Fibroblast of lung (primary cell): ENCODE measurements around the gene RANBP10. TPM values are rescaled to one million over a fixed set of nuclear protein-coding genes. Genes with fewer than 3 reads are reported as not detected.

Experiments used
- DNase-seq, 2 donors: peaks; one replicate each; pipeline versions ENCODE4 v3.0.0 to v3.0.0-alpha.2; 2010; ENCODE audit warnings: low read depth in 2 of 2
- H2AFZ ChIP-seq: 2 replicates; pipeline ENCODE4 v1.5.1; 2012; ENCODE audit warnings: low read length, control low read depth, inconsistent platforms
- H3K27ac ChIP-seq: 2 replicates; pipeline ENCODE4 v1.5.1; 2011; ENCODE audit warnings: low read length, control low read depth; ENCODE audit not compliant: insufficient read depth
- H3K27me3 ChIP-seq: 2 replicates; pipeline ENCODE4 v1.5.1; 2011; ENCODE audit warnings: mild to moderate bottlenecking, low read length; ENCODE audit not compliant: control insufficient read depth, insufficient read depth
- H3K36me3 ChIP-seq: 2 replicates; pipeline ENCODE4 v1.5.1; 2011; ENCODE audit warnings: low read length; ENCODE audit not compliant: control insufficient read depth, insufficient read depth
- H3K4me1 ChIP-seq: 2 replicates; pipeline ENCODE4 v1.5.1; 2011; ENCODE audit warnings: low read length; ENCODE audit not compliant: control insufficient read depth, insufficient read depth; ENCODE audit errors: extremely low read depth
- H3K4me2 ChIP-seq: 2 replicates; pipeline ENCODE4 v1.5.1; 2011; ENCODE audit warnings: low read length, control low read depth; ENCODE audit not compliant: insufficient read depth; ENCODE audit errors: extremely low read depth
- H3K4me3 ChIP-seq, 4 experiments: fragments of 200-600 bp in 1 of 4; sonication (generic) in 1 of 4; replicated peaks in 1 of 4; 2 replicates each; pipeline ENCODE4 v1.5.1; 2011 to 2016; ENCODE audit warnings: low read length in 4 of 4, low read depth in 3 of 4, mild to moderate bottlenecking in 3 of 4, control low read depth in 2 of 4, inconsistent platforms in 1 of 4, mixed read lengths in 1 of 4; ENCODE audit not compliant: insufficient read depth in 1 of 4; ENCODE audit errors: control extremely low read depth in 1 of 4
- H3K79me2 ChIP-seq: 2 replicates; pipeline ENCODE4 v1.5.1; 2012; ENCODE audit warnings: mild to moderate bottlenecking, low read length, inconsistent platforms; ENCODE audit not compliant: control insufficient read depth, insufficient read depth
- H3K9ac ChIP-seq: 2 replicates; pipeline ENCODE4 v1.5.1; 2011; ENCODE audit warnings: mild to moderate bottlenecking, low read length, control low read depth; ENCODE audit not compliant: insufficient read depth
- H3K9me3 ChIP-seq: 2 replicates; pipeline ENCODE4 v1.5.1; 2012; ENCODE audit warnings: low read depth, low read length; ENCODE audit not compliant: control insufficient read depth, insufficient read depth
- H4K20me1 ChIP-seq: 2 replicates; pipeline ENCODE4 v1.5.1; 2011; ENCODE audit warnings: low read length; ENCODE audit not compliant: control insufficient read depth, insufficient read depth; ENCODE audit errors: extremely low read depth
- CTCF ChIP-seq, 2 donors: IDR thresholded peaks in 1 of 2; conservative IDR thresholded peaks in 1 of 2; 1 replicate in 1 of 2; 2 replicates in 1 of 2; pipeline ENCODE4 v1.5.1; 2011 to 2012; ENCODE audit warnings: low read length in 2 of 2, control low read depth in 1 of 2, inconsistent platforms in 1 of 2, low read depth in 1 of 2, mild to moderate bottlenecking in 1 of 2
- EZH2 ChIP-seq: IDR thresholded peaks from 2 replicates; pipeline ENCODE4 v1.5.1; 2012; ENCODE audit warnings: low read length, control low read depth, mild to moderate bottlenecking; ENCODE audit errors: missing control alignments
- polyA plus RNA-seq, 2 donors: library from polyadenylated mRNA; depleted of rRNA in 1 of 2; stranded (reverse) in 1 of 2; unstranded in 1 of 2; fragments of >200 nt; gene quantifications; 2 replicates each; pipeline ENCODE4 v1.2.1, GENCODE V29; 2011 to 2012; ENCODE audit warnings: missing spikeins in 1 of 2
- total RNA-seq: library from RNA; depleted of rRNA; stranded (reverse); fragments of >200 nt; gene quantifications from 2 replicates; pipeline ENCODE4 v1.2.1, GENCODE V29; 2014

RANBP10 gene
- total and polyA plus RNA-seq, 2 donors (not counting 1 experiment from before 2014, with no cell fraction given) = 4.6 to 7.1 TPM

DNA sequence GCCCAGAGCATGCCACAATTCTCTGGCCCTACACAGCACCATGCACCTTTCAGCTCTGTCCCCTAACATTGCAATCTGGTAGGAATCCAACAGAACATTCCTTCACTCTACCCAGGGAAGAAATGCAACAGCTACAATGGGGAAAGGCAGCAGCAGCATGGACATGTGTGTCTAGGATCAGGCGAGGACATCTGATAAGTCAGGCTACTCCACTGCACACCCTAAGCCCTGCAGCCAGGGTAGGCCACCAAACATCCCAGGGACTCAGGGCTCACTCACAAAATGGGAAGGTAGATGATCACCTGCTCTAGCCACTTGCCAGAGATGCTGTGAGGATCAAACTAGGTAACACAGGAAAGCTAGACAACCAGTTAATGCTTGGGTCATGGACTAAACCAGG is 5.1 kb downstream of the RANBP10 start:
- TF ChIP-seq CTCF (conservative IDR thresholded peaks at IDR 0.05 in 1 of 2, IDR thresholded peaks at IDR 0.05 in 1 of 2; ENCODE audit: low read depth in 1 of 2, low read length in 2 of 2) (no peak), EZH2 (no peak)
- H3K4me3 ChIP-seq = no peak overlapping the region
- no peak overlapping the region for H3K27ac ChIP-seq
- peaks cover 21% of the 10 kb centered on the region for H3K79me2 ChIP-seq
- H3K36me3 ChIP-seq = peaks cover 2% of the 10 kb centered on the region
- H3K9me3 ChIP-seq = no peaks in the 10 kb centered on the region
- no peak for DNase-seq
- H3K9ac ChIP-seq = no peak overlapping the region
- peaks cover 6% of the 10 kb centered on the region for H3K4me1 ChIP-seq
- no peak overlapping the region for H2AFZ ChIP-seq
- no peaks in the 10 kb centered on the region for H4K20me1 ChIP-seq
- no peaks in the 10 kb centered on the region for H3K27me3 ChIP-seq
- no peak overlapping the region for H3K4me2 ChIP-seq

- Histone ChIP-seq H3K27ac (no peak overlapping the region), H3K4me3 (no peak overlapping the region), H3K4me2 (no peak overlapping the region), H3K79me2 (peaks cover 14% of the 10 kb centered on the region), H3K4me1 (peaks cover 6% of the 10 kb centered on the region), H3K27me3 (no peaks in the 10 kb centered on the region), H4K20me1 (no peaks in the 10 kb centered on the region), H3K9me3 (no peaks in the 10 kb centered on the region), H3K9ac (no peak overlapping the region), H2AFZ (no peak overlapping the region), H3K36me3 (peaks cover 2% of the 10 kb centered on the region)
- TF ChIP-seq CTCF (conservative IDR thresholded peaks at IDR 0.05 in 1 of 2, IDR thresholded peaks at IDR 0.05 in 1 of 2; ENCODE audit: low read depth in 1 of 2, low read length in 2 of 2) = no peak
- no peak for TF ChIP-seq EZH2
- DNase-seq = no peak
Observed at GRCh38 chr16:67800338-67800926, 5.9 kb downstream of the RANBP10 start.

GRCh38 chr16:67796099-67796718 is 10.2 kb downstream of the RANBP10 start:
- H3K27me3 ChIP-seq = no peaks in the 10 kb centered on the region
- no peak overlapping the region for H3K27ac ChIP-seq
- peaks cover 2% of the 10 kb centered on the region for H3K79me2 ChIP-seq
- DNase-seq = no peak
- TF ChIP-seq CTCF (conservative IDR thresholded peaks at IDR 0.05 in 1 of 2, IDR thresholded peaks at IDR 0.05 in 1 of 2; ENCODE audit: low read depth in 1 of 2, low read length in 2 of 2) (no peak), EZH2 (no peak)
- no peak overlapping the region for H3K4me3 ChIP-seq
- no peak overlapping the region for H3K4me2 ChIP-seq
- no peaks in the 10 kb centered on the region for H3K9me3 ChIP-seq
- no peaks in the 10 kb centered on the region for H3K36me3 ChIP-seq
- no peaks in the 10 kb centered on the region for H3K4me1 ChIP-seq
- H2AFZ ChIP-seq = no peak overlapping the region
- no peaks in the 10 kb centered on the region for H4K20me1 ChIP-seq
- no peak overlapping the region for H3K9ac ChIP-seq
